HG03565 (cell line): Measurements from ENCODE around the gene SPAG6.
"Not testable (repeated sequence)": the region's sequence is repeated elsewhere in the genome, so short reads cannot be mapped to it uniquely, and the experiment has no call there.

Experiments used
- ATAC-seq: cut with Tn5 transposase; IDR thresholded peaks from one replicate; pipeline ENCODE4 v1.9.1; 2021; ENCODE audit warnings: mild to moderate bottlenecking, moderate library complexity; ENCODE audit not compliant: unreplicated experiment

Gene SPAG6

GRCh38 chr10:22370320-22370719 lies 25.0 kb downstream of the SPAG6 start:
- no peak for ATAC-seq

DNA sequence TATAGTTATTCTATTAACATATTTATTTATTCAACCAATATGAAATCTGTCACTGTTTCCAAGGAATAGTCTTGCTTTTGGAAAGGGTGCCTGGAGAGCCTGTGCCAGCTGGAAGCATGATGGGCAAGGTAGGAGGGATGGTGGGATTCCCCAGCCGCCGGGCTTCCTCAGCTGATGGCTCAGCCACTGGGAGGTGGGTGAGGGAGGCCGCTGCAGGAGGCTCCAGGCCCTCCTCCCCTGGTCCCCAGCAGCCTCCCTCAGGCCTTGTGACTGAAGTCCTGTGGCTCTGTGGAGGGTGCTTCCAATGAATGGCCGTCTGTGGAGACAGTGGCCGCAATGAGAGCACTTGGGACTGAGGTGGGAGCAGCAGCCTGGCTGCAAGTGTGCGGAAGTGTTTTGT lies 27.0 kb downstream of the SPAG6 start:
- no peak for ATAC-seq

DNA sequence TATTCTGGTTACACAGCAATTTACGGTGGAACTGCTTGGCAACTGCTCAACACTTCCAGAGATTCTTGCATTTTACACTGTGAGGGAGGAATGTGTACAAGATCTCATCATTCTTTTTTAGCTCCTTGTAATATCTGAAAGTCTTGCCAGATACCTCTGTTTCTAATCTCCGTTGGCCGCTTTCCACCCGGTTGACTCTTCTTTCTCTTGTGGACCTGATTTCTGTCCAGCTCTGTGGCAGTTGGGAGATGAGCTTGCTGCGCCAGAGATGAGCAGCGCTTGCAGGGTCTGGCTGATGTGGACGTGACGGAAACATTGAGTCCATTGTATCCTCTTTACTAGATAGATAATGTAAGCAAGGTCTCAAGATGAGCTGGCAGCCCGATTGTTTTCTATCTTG lies 27.6 kb downstream of the SPAG6 start:
- ATAC-seq, result no peak

DNA sequence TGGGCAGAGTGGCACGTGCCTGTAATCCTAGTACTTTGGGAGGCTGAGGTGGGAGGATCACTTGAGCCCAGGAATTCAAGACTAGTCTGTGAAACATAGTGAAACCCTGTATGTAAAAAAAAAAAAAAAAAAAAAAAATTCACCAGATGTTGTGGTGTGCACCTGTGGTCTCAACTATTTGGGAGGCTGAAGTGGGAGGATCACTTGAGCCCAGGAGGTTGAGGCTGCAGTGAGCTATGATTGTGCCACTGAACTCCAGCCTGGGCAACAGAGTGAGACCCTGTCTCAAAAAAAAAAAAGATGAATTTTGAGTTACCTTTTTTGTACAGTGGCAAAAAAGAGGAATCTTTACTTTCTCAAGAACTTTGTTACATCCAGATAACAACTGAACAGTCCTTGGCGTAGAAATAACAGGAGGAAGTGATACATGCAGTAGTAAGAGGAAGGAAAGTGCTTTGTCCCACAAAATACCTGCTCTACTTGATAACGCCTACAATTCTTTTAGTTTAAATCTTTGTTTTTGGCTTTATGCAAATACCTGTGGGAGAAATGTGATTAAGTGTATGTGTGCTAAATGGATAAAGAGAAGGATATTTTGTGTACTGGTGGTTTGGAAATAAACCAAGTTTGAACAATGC lies 29.3 kb downstream of the SPAG6 start:
- no peak for ATAC-seq

GRCh38 chr10:22379059-22379458 lies 33.8 kb downstream of the SPAG6 start:
- ATAC-seq, result peak; percentile 70

GRCh38 chr10:22381262-22381661 lies 36.0 kb downstream of the SPAG6 start:
- ATAC-seq, result no peak

GRCh38 chr10:22386503-22386902 lies 41.2 kb downstream of the SPAG6 start:
- ATAC-seq, result no peak

GRCh38 chr10:22389856-22390589 lies 44.7 kb downstream of the SPAG6 start:
- no peak for ATAC-seq

DNA sequence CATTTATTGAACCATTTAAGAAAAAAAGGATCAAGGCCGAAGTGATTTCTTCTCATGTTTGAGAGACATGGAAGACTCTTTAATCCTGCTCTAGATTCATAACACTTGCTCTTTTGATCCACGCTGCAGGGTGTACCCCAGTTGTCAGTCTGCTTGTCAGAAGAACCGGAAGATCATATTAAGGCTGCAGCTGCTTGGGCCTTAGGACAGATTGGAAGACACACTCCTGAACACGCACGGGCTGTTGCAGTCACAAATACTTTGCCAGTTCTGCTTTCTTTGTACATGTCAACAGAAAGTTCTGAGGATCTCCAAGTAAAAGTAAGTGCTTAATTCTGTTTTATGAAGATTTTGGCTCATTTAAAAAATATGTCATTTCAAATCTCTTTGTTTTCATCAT lies 46.3 kb downstream of the SPAG6 start:
- no peak for ATAC-seq

GRCh38 chr10:22396195-22396594 lies 50.9 kb downstream of the SPAG6 start:
- not testable (repeated sequence) for ATAC-seq

DNA sequence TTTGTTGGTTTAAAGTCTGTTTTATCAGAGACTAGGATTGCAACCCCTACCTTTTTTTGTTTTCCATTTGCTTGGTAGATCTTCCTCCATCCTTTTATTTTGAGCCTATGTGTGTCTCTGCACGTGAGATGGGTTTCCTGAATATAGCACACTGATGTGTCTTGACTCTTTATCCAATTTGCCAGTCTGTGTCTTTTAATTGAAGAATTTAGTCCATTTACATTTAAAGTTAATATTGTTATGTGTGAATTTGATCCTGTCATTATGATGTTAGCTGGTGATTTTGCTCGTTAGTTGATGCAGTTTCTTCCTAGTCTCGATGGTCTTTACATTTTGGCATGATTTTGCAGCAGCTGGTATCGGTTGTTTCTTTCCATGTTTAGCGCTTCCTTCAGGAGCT lies 61.6 kb downstream of the SPAG6 start:
- not testable (repeated sequence) for ATAC-seq

GRCh38 chr10:22410394-22410793 lies 65.1 kb downstream of the SPAG6 start:
- ATAC-seq, result no peak

GRCh38 chr10:22410846-22411245 lies 65.5 kb downstream of the SPAG6 start:
- no peak for ATAC-seq

GRCh38 chr10:22414146-22414545 lies 68.8 kb downstream of the SPAG6 start:
- no peak for ATAC-seq

GRCh38 chr10:22415072-22415471 lies 69.8 kb downstream of the SPAG6 start:
- no peak for ATAC-seq

DNA sequence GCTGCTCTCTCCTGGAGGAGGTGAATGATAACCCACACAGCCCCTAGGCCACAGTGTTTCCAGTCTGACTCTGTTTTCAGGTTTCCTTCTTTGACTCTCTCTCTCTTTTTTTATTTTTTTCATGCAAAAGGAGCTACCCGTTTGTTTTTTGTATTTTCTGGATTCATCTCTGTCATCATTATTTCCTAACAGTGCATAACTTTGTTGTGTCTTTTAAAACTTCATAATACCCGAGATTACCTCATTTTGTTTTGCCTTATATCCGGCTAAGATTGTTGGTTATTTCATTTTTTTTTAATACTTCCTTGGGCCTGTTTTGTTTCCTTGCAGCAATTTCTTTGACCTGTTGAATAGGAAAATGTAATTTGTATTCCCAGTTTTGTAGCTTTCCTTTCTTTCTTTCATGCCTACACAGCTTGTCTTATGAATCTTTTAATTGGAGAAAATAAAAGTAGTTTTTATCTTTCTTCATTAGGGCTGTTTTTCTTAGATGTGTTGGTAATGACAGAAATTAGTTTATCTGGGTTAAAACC lies 72.5 kb downstream of the SPAG6 start:
- no peak for ATAC-seq

- ATAC-seq, result no peak
Observed at GRCh38 chr10:22420787-22421517, 75.7 kb downstream of the SPAG6 start.

- ATAC-seq, result no peak
Observed at GRCh38 chr10:22426653-22427052, 81.4 kb downstream of the SPAG6 start.

DNA sequence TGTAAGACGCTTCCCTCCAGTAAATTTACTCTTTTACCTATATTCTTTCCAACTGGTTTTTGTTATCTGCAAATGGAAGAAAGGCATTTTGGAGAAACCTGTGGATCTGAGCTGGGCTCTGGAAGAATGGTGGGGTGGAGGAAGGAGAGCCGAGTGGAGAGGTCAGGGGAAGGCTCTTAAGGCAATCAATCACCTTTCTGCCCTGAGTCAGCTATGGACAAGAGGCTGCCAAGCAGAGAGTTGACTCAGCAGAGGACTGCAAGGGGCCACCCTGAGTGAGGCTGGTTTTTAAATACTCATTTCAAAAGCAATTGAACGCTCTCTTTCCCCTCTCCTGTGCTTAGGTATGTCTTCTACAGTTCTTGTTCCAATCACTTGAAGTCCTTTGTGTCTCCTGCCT lies 81.8 kb downstream of the SPAG6 start:
- ATAC-seq, result peak; percentile 42

GRCh38 chr10:22427890-22428571 lies 82.7 kb downstream of the SPAG6 start:
- ATAC-seq, result no peak

DNA sequence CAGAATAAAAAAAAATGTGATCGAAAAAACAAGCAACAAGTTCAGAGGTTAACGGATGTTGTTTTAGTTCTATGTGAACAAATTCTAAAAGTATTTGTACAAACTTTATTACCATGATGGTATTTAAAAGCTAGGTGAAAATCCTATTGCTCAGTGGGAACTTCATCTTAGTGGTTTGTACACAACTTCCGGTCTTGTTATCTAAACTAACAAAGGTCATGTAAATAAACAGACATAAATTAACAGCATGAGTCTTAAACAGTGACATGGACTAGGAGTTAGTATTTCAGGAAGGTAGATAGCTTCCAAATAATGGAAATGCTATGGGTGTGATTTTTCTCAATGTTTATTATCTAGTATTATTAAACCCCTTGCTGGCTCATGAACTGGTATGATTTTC lies 83.8 kb downstream of the SPAG6 start:
- ATAC-seq, result no peak
